NCI-H1694 (cell line): ENCODE results near the gene NOCT.
A peak's percentile ranks its signal among the peaks of the same experiment; 100 is the strongest.
"Not testable (repeated sequence)": the region's sequence is repeated elsewhere in the genome, so short reads cannot be mapped to it uniquely, and the experiment has no call there.

ENCODE experiments used
- DNase-seq: peaks from one replicate; lab custom pipeline; 2025; lab: John Stamatoyannopoulos, UW

Gene NOCT

DNA sequence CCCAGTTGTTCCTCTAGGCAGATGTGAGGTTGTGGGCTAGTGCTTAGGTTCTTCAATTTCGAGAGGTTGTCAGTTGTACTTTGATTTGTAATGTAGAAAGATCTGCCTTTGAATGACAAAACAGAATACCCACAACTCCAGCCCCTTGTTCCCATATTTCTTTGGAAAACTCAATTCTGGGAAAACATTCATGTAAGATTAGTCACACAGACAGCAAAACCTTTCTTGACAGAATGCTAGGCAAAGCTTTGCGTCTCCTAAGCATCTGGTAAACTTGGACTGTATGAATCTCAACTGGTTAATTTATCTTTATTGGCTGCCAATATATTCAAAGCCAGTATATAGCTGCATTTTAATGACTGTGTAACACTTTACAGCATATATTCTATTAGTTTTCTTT is 34.9 kb downstream of the NOCT start:
- DNase-seq: no peak

GRCh38 chr4:139053909-139054308 is 38.3 kb downstream of the NOCT start:
- no peak for DNase-seq

DNA sequence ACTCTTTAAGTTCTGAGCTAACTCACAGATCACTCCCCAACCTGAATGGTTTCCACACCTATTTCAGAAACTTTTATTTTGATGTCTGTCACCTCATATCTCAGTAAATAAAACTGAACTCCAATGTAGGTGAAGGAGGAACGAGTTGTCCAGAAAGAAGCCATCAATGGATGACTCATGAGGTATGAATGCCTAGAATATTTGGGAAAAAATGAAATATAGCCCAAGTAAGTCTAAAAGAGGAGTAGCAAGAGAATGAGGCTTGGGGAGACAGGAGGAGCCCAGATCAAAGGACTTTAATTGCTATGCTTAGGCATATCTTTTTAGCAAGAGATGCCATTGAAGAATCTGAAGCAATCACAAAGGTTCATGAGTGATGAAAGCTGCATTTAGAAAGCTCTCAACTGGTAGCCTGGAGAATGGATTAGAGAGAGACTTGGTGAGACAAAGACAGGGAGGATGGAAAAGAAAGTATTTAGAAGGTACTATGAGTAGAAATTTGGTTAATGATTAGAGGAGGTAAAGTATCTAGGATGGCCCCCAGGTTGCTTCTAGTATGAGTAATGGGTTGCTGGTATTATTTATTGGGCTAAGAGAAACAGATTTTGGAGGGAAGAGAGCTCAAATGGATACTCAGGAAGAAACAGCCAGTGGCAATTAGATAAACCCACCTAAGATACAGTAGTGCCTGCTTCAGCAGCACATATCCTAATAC is 39.4 kb downstream of the NOCT start:
- DNase-seq: no peak

GRCh38 chr4:139059026-139059425 is 43.4 kb downstream of the NOCT start:
- DNase-seq: not testable (repeated sequence)

DNA sequence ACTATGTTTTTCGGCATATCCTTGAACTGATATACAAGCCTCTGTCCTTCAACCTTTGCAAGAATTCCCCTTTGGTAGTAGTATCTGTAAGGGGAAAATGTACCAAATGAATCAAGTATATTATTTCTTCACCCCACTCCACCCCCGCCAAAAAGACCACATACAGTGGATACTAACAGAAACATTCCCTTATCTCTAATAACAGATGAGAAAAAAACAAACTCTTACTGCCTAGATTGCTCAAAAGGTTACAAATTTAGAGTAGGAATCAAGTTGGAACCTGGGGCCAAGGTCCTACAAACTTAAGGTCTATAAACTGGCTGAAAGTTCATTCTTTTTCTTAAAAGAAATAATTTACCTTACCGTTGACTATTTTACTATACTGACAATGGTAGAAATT is 45.0 kb downstream of the NOCT start:
- no peak for DNase-seq

DNA sequence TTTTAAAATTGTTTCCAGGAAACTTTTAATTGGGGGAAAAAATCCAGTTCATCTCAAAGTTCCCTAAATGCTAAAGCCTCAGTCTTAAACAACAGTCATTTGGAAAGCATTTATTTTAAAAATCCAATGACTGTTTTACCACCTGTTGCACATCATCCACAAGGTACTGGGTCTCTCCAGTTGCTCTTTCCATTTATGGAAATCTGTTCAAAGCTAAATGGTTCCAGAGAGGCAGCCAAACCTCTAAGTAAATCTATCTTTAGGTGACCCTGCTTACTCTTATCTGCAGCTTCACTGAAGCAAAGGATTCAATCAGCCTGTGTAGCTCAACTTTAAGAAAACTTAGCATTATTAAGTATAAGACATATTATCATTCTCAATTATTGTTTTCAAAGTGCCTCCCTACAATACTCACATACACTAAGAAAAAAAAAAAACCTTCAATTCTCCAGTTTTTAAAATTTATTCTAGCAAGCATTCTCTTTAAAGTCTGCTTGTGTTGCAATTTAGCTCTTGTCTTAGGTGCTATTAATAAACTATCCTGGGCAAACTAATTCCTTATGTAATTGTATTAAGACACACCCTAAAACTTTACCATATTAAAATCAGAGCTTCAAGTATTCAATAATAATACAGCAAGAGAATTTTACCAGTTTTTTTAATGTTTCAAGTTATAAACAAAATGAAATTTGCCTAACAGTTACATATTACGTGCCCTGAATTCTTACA is 60.6 kb downstream of the NOCT start:
- no peak for DNase-seq

DNA sequence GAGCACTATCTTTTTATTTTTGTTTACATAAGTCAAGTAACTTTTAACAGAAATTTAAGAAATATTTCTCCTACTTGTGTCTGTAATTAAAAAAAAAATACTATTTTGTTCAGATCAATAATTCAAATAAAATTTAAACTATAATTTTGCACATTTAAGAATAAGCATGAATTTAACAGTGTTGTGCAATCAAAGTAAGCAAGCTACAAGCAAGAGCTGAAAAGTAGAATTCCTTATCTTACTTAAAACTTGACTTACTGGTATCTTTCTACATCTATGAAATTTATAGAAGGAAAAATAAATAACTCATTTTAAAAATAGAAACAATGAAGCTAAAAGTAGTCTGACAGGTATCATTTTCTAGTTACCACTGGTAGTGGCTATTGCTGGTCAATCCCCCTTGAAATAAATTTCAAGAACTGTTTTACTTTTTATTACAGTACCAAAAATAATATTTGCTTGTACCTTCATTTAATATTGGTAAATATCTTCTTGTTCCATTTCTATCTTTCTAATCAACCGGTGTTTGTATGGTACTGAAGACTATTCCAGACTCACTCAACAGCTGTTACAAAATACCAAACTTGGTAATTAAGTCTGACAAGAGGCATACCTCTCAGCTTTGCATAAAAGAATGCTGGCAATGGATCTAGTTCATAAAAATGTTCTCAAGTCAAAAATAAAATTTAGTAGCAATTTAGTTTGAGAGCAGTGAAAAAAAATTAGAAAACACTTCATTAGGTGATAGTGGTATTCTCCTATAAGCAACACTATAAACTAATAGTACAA is 62.2 kb downstream of the NOCT start:
- DNase-seq: no peak

GRCh38 chr4:139078926-139079325 is 63.3 kb downstream of the NOCT start:
- DNase-seq: no peak

DNA sequence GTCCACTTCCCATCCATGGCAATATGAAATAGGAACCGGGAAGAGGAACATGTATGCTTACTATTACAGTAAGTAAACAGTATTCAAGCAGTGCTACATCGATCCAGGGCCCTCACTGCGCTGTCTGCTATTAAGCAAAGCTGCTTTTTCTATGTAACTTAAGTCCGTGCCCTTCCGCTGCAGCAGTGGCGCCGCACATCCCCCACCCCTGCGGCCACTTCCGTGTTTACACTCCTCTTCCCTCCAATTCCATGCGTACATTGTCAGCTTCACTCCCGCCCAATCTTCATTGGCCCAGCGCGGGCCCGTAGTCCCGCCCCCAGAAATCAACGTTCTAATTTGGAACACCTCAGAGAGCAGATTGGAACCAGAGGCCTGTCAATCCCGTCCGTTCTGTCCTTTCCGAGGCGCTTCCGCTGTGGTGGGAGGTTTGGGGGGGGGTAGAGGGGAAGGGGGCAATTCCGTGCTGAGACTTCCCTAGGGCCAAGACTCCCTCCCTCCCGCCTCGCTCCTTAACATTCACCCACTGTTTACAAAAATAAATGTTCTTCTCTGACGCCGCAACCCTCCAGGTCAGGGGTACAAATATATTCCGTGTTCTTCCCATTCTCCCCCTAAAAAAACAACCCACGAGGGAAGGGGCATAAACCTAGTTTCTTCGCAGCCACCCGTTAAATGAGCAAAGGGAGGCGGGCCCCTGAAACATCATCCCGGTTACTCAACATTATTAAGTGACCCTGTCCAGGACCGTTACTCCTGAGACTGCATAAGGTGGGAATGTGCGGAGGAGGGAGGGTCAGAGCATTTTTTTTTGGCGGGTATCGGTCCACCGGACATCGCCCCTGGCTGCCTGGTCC is 67.4 kb downstream of the NOCT start:
- peak; percentile 93 for DNase-seq

- DNase-seq: no peak
Observed at GRCh38 chr4:139083607-139083955, 68.0 kb downstream of the NOCT start.

- peak; percentile 47 for DNase-seq
Observed at GRCh38 chr4:139083956-139084803, 68.6 kb downstream of the NOCT start.

DNA sequence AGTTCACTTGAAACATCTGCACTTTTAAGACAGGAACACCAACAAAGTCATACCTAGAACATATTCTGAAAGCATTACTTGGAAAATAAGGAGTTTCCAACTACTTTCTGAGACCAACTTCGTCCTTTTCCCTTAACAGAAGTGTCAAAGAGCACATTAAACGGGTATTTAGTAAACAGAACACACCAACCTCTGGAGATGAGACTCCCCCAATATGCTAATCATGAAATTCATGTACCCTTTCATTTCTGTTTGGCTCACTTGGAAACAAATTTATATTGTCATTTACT is 69.2 kb downstream of the NOCT start:
- DNase-seq: no peak

DNA sequence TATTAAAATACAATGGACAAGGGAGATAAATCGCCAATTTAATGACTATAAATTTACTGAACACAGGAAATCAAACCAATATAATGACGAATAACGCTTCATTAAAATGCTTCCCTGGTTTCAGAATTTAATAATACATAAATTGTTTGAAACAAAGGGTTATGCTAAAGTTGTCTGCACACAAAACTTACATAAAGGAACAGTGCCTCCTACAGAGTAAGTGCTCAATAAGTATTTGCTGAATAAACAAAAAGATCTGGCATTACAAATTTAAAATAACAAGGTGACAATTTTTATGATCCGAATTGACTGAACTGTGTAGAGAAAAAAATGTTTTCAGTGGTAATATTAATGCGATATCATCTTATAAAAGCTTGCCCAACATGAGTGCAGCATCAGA is 69.6 kb downstream of the NOCT start:
- no peak for DNase-seq

DNA sequence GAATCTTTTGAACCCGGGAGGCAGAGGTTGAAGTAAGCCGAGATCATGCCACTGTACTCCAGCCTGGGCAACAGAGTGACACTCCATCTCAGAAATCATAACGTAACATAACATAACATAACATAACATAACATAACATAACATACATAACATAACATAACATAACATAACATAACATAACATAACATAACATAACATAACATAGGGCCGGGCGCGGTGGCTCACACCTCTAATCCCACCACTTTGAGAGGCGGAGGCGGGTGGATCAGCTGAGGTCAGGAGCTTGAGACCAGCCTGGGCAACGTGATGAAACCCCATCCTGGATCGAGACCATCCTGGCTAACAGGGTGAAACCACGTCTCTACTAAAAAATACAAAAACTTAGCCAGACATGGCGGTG is 76.7 kb downstream of the NOCT start:
- no peak for DNase-seq
